Sigmoid colon (tissue), 4 donors: ENCODE measurements around the gene TMEM37.

ENCODE experiments used
- CTCF ChIP-seq, 4 experiments: fragments of 450-650 bp in 3 of 4; fragments of 200-600 bp in 1 of 4; IDR thresholded peaks; one replicate each; pipeline ENCODE4 v1.5.1; 2016 to 2019; ENCODE audit warnings: antibody characterized with exemption in 4 of 4, mild to moderate bottlenecking in 3 of 4, moderate library complexity in 2 of 4
- EP300 ChIP-seq, 4 donors: sonication (generic); formaldehyde crosslinking; IDR thresholded peaks; one replicate each; pipeline ENCODE4 v1.6.1; 2017; ENCODE audit warnings: antibody characterized with exemption in 4 of 4
- POLR2A ChIP-seq, 2 donors: fragments of 450-650 bp; IDR thresholded peaks; one replicate each; pipeline ENCODE4 v1.6.1; 2016; ENCODE audit warnings: antibody characterized with exemption in 2 of 2, mild to moderate bottlenecking in 2 of 2, moderate library complexity in 2 of 2
- POLR2AphosphoS5 ChIP-seq, 4 donors: sonication (generic); formaldehyde crosslinking; IDR thresholded peaks; one replicate each; pipeline ENCODE4 v1.6.1; 2017; ENCODE audit warnings: antibody characterized with exemption in 4 of 4

GRCh38 chr2:119455066-119455718 lies 23.5 kb downstream of the TMEM37 start:
- TF ChIP-seq CTCF (IDR thresholded peaks at IDR 0.05) (no peak), POLR2A (IDR thresholded peaks at IDR 0.05) (no peak), POLR2AphosphoS5 (IDR thresholded peaks at IDR 0.05) (no peak), EP300 (IDR thresholded peaks at IDR 0.05) (no peak)
